ENCODE measurements around the gene SLC30A9. TPM values are rescaled to one million over a fixed set of nuclear protein-coding genes. Genes with fewer than 3 reads are reported as not detected.

SLC30A9 gene
- total RNA-seq, 1 experiment from 2014 or later, result 55.8 TPM

GRCh38 chr4:41977709-41978108 is 12.6 kb upstream of the SLC30A9 start:
- H3K36me3 ChIP-seq (ENCODE audit: insufficient read depth, low read length, poor library complexity, severe bottlenecking), result no peaks in the 10 kb centered on the region
- no peak overlapping the region for H3K27ac ChIP-seq (ENCODE audit: low read depth, low read length, poor library complexity, severe bottlenecking)
- intact Hi-C loops (cut with micrococcal nuclease; ENCODE audit: unreplicated experiment), result no loop called here
- BruUV-seq (replicated peaks), result no TSS peak
- no peaks in the 10 kb centered on the region for H3K9me3 ChIP-seq (ENCODE audit: low read depth, low read length, poor library complexity, severe bottlenecking)
- DNase-seq (ENCODE audit: low spot score), result no peak
- ChIA-PET CTCF (interaction anchor here (1.2 kb wide), 1 partner anchor 12 kb away, joined by 4 read pairs; no protein-coding TSS in a partner anchor), POLR2A (ENCODE audit: low non-redundant PET) (no interaction called here)
- H3K27me3 ChIP-seq (replicated peaks; ENCODE audit: insufficient read depth, low read depth, low read length, poor library complexity), result no peaks in the 10 kb centered on the region
- H3K4me1 ChIP-seq (ENCODE audit: insufficient read depth, low read length, poor library complexity, severe bottlenecking), result no peaks in the 10 kb centered on the region
- no peak overlapping the region for H3K4me3 ChIP-seq (ENCODE audit: low read depth, low read length, poor library complexity, severe bottlenecking)
- TF ChIP-seq EZH2 (IDR thresholded peaks at IDR 0.05; ENCODE audit: borderline replicate concordance, low read depth, low read length, poor library complexity, severe bottlenecking) (no peak), CTCF (conservative IDR thresholded peaks at IDR 0.05; ENCODE audit: low read depth, low read length) (no peak)

GRCh38 chr4:41981456-41981855 is 8.9 kb upstream of the SLC30A9 start, which contains the start of gene DCAF4L1:
DCAF4L1 (plus strand) TSS chr4:41981756; CDS start chr4:41981793, 37 bp downstream.
- CTCF ChIA-PET, result interaction anchor here (0.5 kb wide), 1 partner anchor 338 kb away, joined by 10 read pairs; no protein-coding TSS in a partner anchor
- no TSS peak for BruUV-seq (replicated peaks)

GRCh38 chr4:41982716-41983115 is 7.6 kb upstream of the SLC30A9 start:
- H3K4me1 ChIP-seq (ENCODE audit: insufficient read depth, low read length, poor library complexity, severe bottlenecking), result no peaks in the 10 kb centered on the region
- no peaks in the 10 kb centered on the region for H3K27me3 ChIP-seq (replicated peaks; ENCODE audit: insufficient read depth, low read depth, low read length, poor library complexity)
- no peaks in the 10 kb centered on the region for H3K9me3 ChIP-seq (ENCODE audit: low read depth, low read length, poor library complexity, severe bottlenecking)
- ChIA-PET POLR2A (ENCODE audit: low non-redundant PET) (no interaction called here), CTCF (no interaction called here)
- TF ChIP-seq CTCF (conservative IDR thresholded peaks at IDR 0.05; ENCODE audit: low read depth, low read length) (no peak), EZH2 (IDR thresholded peaks at IDR 0.05; ENCODE audit: borderline replicate concordance, low read depth, low read length, poor library complexity, severe bottlenecking) (no peak)
- intact Hi-C loops (cut with micrococcal nuclease; ENCODE audit: unreplicated experiment), result no loop called here
- H3K36me3 ChIP-seq (ENCODE audit: insufficient read depth, low read length, poor library complexity, severe bottlenecking), result no peaks in the 10 kb centered on the region
- BruUV-seq (replicated peaks), result no TSS peak
- H3K27ac ChIP-seq (ENCODE audit: low read depth, low read length, poor library complexity, severe bottlenecking), result no peak overlapping the region
- H3K4me3 ChIP-seq (ENCODE audit: low read depth, low read length, poor library complexity, severe bottlenecking), result no peak overlapping the region
- no peak for DNase-seq (ENCODE audit: low spot score)

More at GRCh38 chr4:41981456-41981855, 8.9 kb upstream of the SLC30A9 start, which contains the start of gene DCAF4L1:
- Histone ChIP-seq H3K27ac (ENCODE audit: low read depth, low read length, poor library complexity, severe bottlenecking) (no peak within 1 kb of the TSS), H3K4me1 (ENCODE audit: insufficient read depth, low read length, poor library complexity, severe bottlenecking) (no peaks in the 10 kb centered on the region), H3K9me3 (ENCODE audit: low read depth, low read length, poor library complexity, severe bottlenecking) (no peaks in the 10 kb centered on the region), H3K36me3 (ENCODE audit: insufficient read depth, low read length, poor library complexity, severe bottlenecking) (no peaks in the 10 kb centered on the region), H3K27me3 (replicated peaks; ENCODE audit: insufficient read depth, low read depth, low read length, poor library complexity) (no peaks in the 10 kb centered on the region), H3K4me3 (ENCODE audit: low read depth, low read length, poor library complexity, severe bottlenecking) (no peak within 1 kb of the TSS)
- TF ChIP-seq CTCF (conservative IDR thresholded peaks at IDR 0.05; ENCODE audit: low read depth, low read length) (no peak), EZH2 (IDR thresholded peaks at IDR 0.05; ENCODE audit: borderline replicate concordance, low read depth, low read length, poor library complexity, severe bottlenecking) (no peak)
- intact Hi-C loops (cut with micrococcal nuclease; ENCODE audit: unreplicated experiment), result no loop called here
- POLR2A ChIA-PET (ENCODE audit: low non-redundant PET), result no interaction called here
- DNase-seq (ENCODE audit: low spot score), result no peak
